Measurements from ENCODE around the gene MXD3.
"Not testable (repeated sequence)": the region's sequence is repeated elsewhere in the genome, so short reads cannot be mapped to it uniquely, and the experiment has no call there.

The MXD3 gene

GRCh38 chr5:177260961-177261360 lies 50.7 kb downstream of the MXD3 start:
- no peak for DNase-seq

- not testable (repeated sequence) for DNase-seq
Measured at GRCh38 chr5:177258711-177259110, 53.0 kb downstream of the MXD3 start.

All from activated effector memory CD4-positive, alpha-beta T cell treated with anti-CD3 and anti-CD28 coated beads, Interleukin-2, amount 50 U/mL, for 16 hours (primary cell).